CD4-positive, CD25-positive, alpha-beta regulatory T cell (primary cell): ENCODE measurements around the gene NUF2. TPM values are rescaled to one million over a fixed set of nuclear protein-coding genes. Genes with fewer than 3 reads are reported as not detected.

Source experiments
- polyA plus RNA-seq, 4 donors: library from polyadenylated mRNA; unstranded; fragments of 300-500 nt; fragmentation: Illumina TruSeq; gene quantifications; one replicate each; pipeline ENCODE4 v1.2.3, GENCODE V29; 2021
- total RNA-seq: library from RNA; stranded (reverse); gene quantifications from one replicate; pipeline ENCODE4 v1.2.3, GENCODE V29; 2022

NUF2 gene
- total and polyA plus RNA-seq, 5 donors from 2014 or later, result 0.94 to 3.8 (median 1.5) TPM

Other genes with a start within 250 kb of the NUF2 start
- gene RGS5, start 119.0 kb upstream of the NUF2 start, total RNA-seq, result 2.5 TPM
- gene RGS5, start 119.0 kb upstream of the NUF2 start, polyA plus RNA-seq, result 1 to 10 TPM; 1.8 to 4.1 (median 2.3) TPM